ENCODE data around the gene SGIP1. TPM values are rescaled to one million over a fixed set of nuclear protein-coding genes. Genes with fewer than 3 reads are reported as not detected.

SGIP1 gene
- total RNA-seq, 1 experiment from 2014 or later = not detected

GRCh38 chr1:66652556-66652955 lies 118.6 kb downstream of the SGIP1 start:
- Mint-ChIP-seq H3K27me3 (ENCODE audit: insufficient read depth, unreplicated experiment) (peaks cover 6% of the 10 kb centered on the region), H3K27ac (ENCODE audit: unreplicated experiment) (no peak overlapping the region), H3K36me3 (ENCODE audit: insufficient read depth, unreplicated experiment) (no peaks in the 10 kb centered on the region), H3K9me3 (ENCODE audit: unreplicated experiment) (no peaks in the 10 kb centered on the region), H3K4me3 (ENCODE audit: unreplicated experiment) (no peak overlapping the region), H3K4me1 (ENCODE audit: low read depth, unreplicated experiment) (no peaks in the 10 kb centered on the region)
- ChIA-PET CTCF (no interaction called here), POLR2A (no interaction called here)
- H3K36me3 ChIP-seq (ENCODE audit: control insufficient read depth, insufficient read depth, low read length) = no peaks in the 10 kb centered on the region
- intact Hi-C loops (cut with micrococcal nuclease; ENCODE audit: unreplicated experiment) = no loop called here
- no peak overlapping the region for H3K4me3 ChIP-seq (ENCODE audit: low read depth, low read length)
- no peaks in the 10 kb centered on the region for H3K4me1 ChIP-seq
- H3K9me3 ChIP-seq = no peaks in the 10 kb centered on the region
- no peak for DNase-seq
- BruUV-seq (replicated peaks) = no TSS peak
- no peaks in the 10 kb centered on the region for H3K27me3 ChIP-seq (replicated peaks; ENCODE audit: control insufficient read depth, insufficient read depth, low read length)
- no peak for TF ChIP-seq CTCF (IDR thresholded peaks at IDR 0.05; ENCODE audit: insufficient read depth in 1 of 2, low read depth in 1 of 2, low read length in 1 of 2, severe bottlenecking in 1 of 2, unreplicated experiment in 1 of 2)

- DNase-seq = no peak
- POLR2A ChIA-PET = no interaction called here
- no peak for TF ChIP-seq CTCF (IDR thresholded peaks at IDR 0.05; ENCODE audit: insufficient read depth in 1 of 2, low read depth in 1 of 2, low read length in 1 of 2, severe bottlenecking in 1 of 2, unreplicated experiment in 1 of 2)
- no peaks in the 10 kb centered on the region for H3K9me3 ChIP-seq
- Mint-ChIP-seq H3K9me3 (ENCODE audit: unreplicated experiment) (no peaks in the 10 kb centered on the region), H3K4me1 (ENCODE audit: low read depth, unreplicated experiment) (no peaks in the 10 kb centered on the region), H3K4me3 (ENCODE audit: unreplicated experiment) (no peak overlapping the region), H3K27ac (ENCODE audit: unreplicated experiment) (no peak overlapping the region), H3K36me3 (ENCODE audit: insufficient read depth, unreplicated experiment) (no peaks in the 10 kb centered on the region), H3K27me3 (ENCODE audit: insufficient read depth, unreplicated experiment) (peaks cover 14% of the 10 kb centered on the region)
- CTCF ChIA-PET = no interaction called here
- no peaks in the 10 kb centered on the region for H3K4me1 ChIP-seq
- no TSS peak for BruUV-seq (replicated peaks)
- H3K27me3 ChIP-seq (replicated peaks; ENCODE audit: control insufficient read depth, insufficient read depth, low read length) = no peaks in the 10 kb centered on the region
- no peaks in the 10 kb centered on the region for H3K36me3 ChIP-seq (ENCODE audit: control insufficient read depth, insufficient read depth, low read length)
- no peak overlapping the region for H3K4me3 ChIP-seq (ENCODE audit: low read depth, low read length)
- intact Hi-C loops (cut with micrococcal nuclease; ENCODE audit: unreplicated experiment) = no loop called here
These were observed 120.7 kb downstream of the SGIP1 start for GRCh38 chr1:66654643-66655042.

- ChIA-PET CTCF (no interaction called here), POLR2A (no interaction called here)
- no peaks in the 10 kb centered on the region for H3K9me3 Mint-ChIP-seq (ENCODE audit: unreplicated experiment)
- no peaks in the 10 kb centered on the region for H3K36me3 Mint-ChIP-seq (ENCODE audit: insufficient read depth, unreplicated experiment)
- H3K27me3 Mint-ChIP-seq (ENCODE audit: insufficient read depth, unreplicated experiment) = no peaks in the 10 kb centered on the region
- no peaks in the 10 kb centered on the region for H3K27me3 ChIP-seq (replicated peaks; ENCODE audit: control insufficient read depth, insufficient read depth, low read length)
- intact Hi-C loops (cut with micrococcal nuclease; ENCODE audit: unreplicated experiment) = no loop called here
- H3K4me1 Mint-ChIP-seq (ENCODE audit: low read depth, unreplicated experiment) = no peaks in the 10 kb centered on the region
- no TSS peak for BruUV-seq (replicated peaks)
- no peak for TF ChIP-seq CTCF (IDR thresholded peaks at IDR 0.05; ENCODE audit: insufficient read depth in 1 of 2, low read depth in 1 of 2, low read length in 1 of 2, severe bottlenecking in 1 of 2, unreplicated experiment in 1 of 2)
- H3K9me3 ChIP-seq = no peaks in the 10 kb centered on the region
- no peaks in the 10 kb centered on the region for H3K36me3 ChIP-seq (ENCODE audit: control insufficient read depth, insufficient read depth, low read length)
- H3K4me3 Mint-ChIP-seq (ENCODE audit: unreplicated experiment) = no peak overlapping the region
- H3K27ac Mint-ChIP-seq (ENCODE audit: unreplicated experiment) = no peak overlapping the region
- no peak for DNase-seq
- no peaks in the 10 kb centered on the region for H3K4me1 ChIP-seq
- no peak overlapping the region for H3K4me3 ChIP-seq (ENCODE audit: low read depth, low read length)
These were observed 137.5 kb downstream of the SGIP1 start for GRCh38 chr1:66671455-66671854.

Data from Caco-2 (cell line).